Left renal cortex interstitium (tissue), 4 donors: Measurements from ENCODE around the gene WEE2. TPM values are rescaled to one million over a fixed set of nuclear protein-coding genes. Genes with fewer than 3 reads are reported as not detected.
"Not testable (repeated sequence)": the region's sequence is repeated elsewhere in the genome, so short reads cannot be mapped to it uniquely, and the experiment has no call there.

Source experiments
- DNase-seq, 4 donors: peaks; one replicate each; pipeline ENCODE4 v3.0.0-alpha.2; 2013; ENCODE audit warnings: low read depth in 4 of 4, low spot score in 2 of 4, missing footprints in 1 of 4
- polyA plus RNA-seq, 4 donors: library from polyadenylated mRNA; unstranded; fragments of 120-200 nt; gene quantifications; one replicate each; pipeline ENCODE4 v1.2.1, GENCODE V29; 2013; ENCODE audit not compliant: insufficient read length in 4 of 4

WEE2 gene
- polyA plus RNA-seq, 4 donors: 0.10 to 0.54 (median 0.26) TPM

DNA sequence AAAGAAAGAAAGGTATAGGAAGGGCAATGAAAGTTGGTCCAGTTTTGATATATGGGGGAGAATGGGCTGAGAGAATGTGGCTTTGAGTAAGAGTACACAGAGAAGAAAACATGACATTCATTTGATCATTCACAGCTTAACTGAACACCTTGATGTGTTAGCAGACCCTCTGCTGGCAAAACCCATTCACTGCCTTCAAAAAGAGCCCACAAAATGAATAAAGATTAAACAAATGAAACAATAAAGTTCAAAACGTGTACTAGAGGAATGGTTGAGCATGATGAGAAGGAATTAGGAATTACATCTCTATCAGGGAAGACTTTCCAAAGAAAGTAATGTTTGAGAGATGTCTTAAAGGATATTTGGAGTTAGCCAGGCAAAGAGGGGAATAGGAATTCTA lies 2.1 kb downstream of the WEE2 start:
- no peak for DNase-seq

DNA sequence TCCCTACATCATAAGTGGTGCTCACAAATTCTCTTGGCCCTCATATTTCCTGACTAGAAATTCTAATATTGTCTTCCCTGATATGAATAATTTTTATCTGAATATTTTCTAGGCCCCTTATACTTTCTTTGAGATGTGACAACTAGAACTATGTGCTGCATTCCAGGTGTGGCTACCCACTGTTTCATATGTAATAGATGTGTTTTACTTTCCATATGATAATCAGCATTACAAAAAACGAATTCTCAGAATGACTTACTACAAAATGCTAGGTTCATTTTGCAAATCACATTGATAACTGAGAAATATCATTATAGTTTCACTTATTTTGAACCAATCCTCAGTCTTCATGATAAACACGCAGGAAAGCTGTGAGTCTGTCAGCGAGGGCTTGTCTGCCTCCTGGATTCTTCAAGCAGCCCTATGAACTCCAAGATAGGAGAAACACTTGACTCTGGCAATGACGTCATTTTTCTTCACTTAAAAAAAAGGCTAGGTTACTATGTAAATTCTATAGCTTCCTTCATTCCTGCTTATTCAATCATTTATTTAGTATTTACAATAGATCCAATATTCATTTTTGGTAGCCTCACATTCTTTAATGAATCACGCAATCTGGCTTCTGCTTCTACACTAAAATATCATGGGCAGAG lies 4.6 kb downstream of the WEE2 start:
- no peak for DNase-seq

DNA sequence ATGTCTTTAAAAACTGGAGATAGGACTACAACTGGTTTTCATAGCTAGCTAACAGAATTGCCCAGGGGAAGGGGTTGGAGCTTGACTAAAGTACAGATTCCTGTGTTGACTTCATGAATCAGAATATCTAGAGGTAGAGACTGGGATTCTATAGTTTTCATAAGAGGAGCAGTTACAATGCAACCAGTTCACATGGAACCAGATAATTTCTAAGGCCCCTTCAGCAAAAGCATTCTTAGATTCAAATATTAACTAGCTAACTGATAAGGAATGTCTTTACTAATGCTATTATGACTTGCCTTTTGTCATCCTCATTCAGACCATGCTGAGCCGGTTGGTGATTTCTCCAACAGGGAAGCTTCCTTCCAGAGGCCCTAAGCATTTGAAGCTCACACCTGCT lies 5.7 kb downstream of the WEE2 start:
- no peak for DNase-seq

DNA sequence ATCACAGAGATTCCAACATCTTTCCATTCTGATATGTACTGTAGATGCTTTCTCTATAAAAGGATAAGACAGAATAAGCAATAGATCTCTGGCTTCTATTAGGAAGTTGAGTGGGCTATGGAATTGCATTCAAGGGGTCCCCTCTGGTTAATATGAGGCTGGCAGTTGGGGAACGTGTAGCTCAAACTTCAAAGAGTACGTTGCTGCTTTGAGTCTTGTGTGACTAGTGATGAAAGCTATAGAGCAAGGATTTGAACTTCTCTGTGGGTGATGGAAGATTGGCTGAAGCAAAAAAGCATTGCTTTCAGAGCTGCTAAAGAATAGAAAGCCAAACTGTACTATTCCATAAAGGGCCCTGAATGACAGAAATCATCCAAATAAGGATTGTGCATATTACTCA lies 6.4 kb downstream of the WEE2 start:
- no peak for DNase-seq

DNA sequence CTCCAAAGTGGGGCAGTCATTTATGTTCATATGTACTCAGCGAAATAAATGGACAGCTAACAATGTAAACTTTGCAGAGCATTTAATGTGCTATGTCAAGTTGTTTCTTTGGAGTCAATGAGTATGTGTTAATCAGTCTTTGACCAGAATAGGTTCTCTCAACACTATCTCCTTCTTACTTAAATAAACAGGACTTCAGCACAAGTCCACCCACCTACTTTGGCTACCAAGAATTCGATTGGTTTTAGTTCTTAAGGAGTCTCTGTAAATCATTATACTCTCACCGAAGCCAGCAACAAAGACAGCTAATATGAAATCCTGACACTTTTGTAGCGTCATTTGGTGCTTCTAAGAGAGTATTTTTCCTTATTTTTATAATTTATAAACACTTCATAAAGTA lies 6.9 kb downstream of the WEE2 start:
- DNase-seq: no peak

DNA sequence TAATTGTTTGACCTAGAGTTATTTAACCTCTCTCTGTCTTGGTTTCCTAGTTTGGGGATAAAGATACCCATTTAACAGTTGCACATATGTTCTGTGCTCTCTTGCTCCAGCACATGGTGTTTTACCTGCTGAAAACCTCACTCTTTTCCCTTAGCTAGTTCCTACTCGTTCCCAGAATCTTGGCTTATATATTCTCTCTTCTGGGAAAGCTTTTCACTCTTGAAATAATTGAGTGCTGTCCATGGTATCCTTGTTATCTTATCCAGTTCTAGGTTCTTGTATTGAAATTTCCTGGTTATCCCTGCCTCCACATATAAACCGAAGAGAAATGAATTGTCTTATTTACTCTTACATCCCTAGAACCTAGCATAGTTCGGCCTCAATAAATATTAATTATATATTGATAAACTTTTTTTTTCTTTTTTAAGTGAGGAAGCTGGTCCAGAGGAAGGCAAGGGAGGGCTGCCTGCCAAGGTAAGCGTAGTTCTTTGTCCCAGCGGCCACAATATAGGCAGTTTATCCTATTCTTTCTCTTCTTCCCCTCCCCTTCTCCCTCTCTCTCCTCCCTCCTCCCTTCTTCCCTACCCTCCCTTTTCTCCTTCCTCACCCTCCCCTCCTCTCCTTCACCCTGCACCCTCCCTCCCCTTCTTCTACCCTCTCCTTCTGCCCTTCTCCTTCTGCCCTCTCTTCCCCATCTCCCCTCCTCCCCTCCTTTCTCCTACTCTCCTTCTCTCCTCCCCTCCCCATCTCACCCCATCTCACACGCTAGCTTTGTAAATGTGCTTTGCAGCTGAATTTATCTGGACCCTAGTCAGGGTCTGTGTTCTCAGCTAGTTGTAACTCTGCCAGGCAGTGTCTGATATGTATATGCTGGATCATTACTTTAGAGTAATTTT lies 7.9 kb downstream of the WEE2 start:
- no peak for DNase-seq

DNA sequence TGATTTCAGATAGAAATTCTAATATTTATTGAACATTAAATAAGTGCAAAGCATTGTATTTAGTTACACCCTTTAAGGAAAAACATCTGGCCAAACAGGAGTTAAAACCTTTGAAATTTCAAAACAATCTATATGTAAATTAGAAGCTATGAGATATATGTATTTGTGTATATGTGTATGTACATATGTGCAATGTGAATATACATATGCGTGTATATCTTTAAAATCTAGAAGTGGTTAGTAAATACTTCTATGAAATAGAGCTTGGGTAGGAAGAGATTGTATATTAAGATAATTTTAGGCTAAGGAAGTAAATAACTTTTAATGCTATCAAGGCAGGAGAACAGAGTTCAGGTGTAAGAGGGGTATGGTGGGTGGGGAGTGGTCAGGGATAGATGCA lies 9.3 kb downstream of the WEE2 start:
- DNase-seq: no peak

DNA sequence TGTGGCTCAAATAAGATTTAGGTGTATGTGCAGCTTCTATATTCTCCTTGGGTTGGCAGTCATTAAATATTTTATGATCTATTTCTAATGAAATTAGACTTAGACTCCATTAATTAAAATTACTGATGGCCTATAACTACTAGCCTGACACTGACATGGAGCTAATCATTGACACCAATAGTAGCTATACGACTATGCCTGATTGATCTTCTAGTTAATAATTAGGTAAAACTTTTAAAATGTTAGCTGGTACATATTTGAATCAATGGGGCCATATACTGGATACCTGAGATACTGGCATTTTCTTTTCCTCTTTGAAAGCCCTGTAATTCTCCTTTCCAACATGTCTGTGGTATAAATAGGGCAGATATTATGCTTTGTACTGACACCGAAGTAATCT lies 14.4 kb downstream of the WEE2 start:
- DNase-seq: no peak

DNA sequence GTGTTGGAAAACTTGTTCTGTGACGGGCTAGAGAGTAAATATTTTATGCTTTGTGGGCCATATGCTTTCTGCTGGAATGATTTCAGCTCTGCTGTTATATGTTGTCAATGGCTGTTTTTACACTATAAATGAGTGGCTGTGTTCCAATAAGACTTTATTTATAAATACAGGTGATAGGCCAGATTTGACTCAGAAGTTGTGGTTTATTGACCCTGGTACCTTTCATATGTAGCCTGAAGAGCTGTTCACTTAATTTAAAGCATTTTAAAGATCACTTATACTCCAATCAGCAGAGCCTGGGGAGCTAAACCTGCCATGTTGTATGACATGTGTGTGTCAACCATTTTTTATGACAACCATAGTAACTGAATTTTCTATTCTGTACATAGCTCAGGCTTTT lies 20.9 kb downstream of the WEE2 start:
- DNase-seq: no peak

DNA sequence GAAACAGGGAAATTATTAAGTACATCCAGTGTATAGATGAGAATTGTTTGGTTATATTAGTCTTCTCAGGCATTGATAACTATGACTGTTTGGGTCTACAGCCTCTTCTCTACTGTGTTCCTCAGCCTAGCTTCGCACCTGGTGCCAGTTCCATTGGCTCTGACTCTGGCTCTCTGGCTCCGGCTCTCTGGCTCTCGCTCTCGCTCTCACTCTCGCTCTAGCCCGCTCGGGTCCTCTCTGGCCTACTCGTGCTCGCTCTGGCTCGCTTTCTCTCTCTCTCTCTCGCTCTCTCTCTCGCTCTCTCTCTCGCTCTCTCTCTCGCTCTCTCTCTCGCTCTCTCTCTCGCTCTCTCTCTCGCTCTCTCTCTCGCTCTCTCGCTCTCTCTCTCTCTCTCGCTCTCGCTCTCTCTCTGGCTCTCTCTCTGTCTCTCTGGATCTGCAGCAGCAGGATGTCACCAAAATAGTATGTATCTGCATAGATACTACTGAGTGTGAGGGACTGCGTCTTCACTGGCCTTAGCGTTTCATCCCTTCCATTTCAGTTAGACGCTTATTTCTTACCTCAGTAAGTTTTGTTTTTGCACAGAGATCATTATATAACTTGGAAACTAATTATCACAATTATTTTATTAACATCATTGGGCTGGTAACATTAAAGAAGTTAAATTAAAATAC lies 23.5 kb downstream of the WEE2 start:
- no peak for DNase-seq

DNA sequence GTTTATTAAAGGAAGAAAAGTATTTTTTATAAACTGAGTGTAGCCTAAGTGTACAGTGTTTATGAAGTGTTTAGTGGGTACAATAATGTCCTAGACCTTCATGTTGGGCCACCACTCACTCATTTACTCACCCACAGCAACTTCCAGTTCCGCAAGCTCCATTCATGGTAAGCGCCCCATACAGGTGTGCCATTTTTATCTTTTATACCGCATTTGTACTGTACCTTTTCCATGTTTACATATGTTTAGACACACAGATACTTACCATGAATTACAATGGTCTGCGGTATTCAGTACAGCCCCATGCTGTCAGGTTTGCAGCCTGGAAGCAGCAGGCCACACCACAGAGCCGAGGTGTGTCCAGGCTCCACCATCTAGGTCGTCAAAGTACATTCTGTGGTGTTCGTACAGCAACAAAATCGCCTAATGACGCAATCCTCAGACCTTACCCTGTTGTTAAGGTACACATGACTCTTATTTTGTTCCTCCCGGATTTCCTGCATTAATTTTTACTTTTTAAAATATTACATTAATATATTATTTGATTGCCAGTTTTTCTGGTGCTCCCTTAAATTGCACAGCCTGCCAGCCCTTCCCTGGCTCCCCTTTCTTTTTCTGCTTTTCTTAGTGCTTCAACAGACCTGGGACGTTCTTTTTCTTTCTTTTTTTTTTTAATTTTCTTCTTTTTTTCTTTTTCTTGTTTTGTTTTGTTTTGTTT lies 29.1 kb downstream of the WEE2 start:
- peak in 1 of 4 donors; percentile 4 for DNase-seq

DNA sequence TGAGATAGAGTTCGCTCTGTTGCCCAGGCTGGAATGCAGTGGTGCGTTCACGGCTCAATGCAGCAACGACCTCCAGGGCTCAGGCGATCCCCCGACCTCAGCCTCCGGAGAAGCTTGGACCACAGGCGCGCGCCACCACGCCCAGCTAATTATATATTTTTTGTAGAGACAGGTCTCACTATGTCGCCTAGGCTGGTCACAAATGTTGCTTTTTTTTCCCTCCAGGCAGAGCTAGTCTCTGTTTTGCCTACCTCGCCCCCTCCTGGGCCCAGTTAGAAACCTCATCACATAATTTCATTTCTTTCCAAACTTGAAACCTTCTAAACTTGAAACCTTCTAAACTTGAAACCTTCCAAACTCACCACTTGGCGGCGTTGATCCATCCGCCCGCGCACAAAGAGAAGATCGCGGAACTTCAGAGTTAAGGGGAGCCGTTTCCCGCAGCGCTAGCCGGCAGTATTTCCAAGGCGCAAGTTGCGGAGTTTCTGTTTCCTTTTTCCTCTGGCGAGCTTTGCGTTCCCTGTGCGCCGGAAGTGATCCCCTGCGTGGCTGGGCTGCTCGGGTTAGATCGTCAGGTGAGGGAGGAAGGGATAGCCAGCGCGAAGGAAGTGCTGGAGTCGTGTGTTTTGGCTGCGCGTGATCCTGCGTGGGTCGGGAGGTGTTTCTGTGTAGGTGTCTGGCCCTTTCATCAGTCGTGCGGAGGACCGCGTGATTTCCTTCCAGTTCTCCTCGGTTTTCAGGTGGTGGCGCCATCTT lies 29.9 kb downstream of the WEE2 start, which contains the start of gene SSBP1:
Gene SSBP1, plus strand, starts transcription at position 523 of the 756 bp plus-strand sequence. CDS start 809 bp downstream, outside the sequence.
- peak; percentile 88 to 96 (median 94) for DNase-seq

DNA sequence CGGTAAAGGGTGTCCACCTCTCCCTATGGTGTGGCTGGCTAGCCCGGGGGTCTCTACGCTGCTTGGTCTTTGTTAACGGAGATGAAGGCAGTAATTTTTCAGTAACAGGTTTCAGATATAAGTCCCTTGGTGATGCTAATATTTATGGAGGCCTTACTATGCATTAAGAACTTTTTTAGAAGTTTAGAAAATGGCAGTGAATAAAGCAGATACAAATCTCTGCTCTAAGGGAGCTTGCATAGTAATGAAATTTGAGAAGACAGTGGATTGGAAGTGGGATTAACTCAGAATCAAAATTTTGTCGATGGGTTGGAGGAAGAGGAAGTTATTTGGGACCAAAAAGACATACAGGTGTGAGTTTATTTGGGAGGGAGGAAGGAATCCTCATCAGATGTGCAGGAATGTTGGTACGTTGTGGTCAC lies 30.4 kb downstream of the WEE2 start:
- peak in 1 of 4 donors; percentile 37 for DNase-seq

DNA sequence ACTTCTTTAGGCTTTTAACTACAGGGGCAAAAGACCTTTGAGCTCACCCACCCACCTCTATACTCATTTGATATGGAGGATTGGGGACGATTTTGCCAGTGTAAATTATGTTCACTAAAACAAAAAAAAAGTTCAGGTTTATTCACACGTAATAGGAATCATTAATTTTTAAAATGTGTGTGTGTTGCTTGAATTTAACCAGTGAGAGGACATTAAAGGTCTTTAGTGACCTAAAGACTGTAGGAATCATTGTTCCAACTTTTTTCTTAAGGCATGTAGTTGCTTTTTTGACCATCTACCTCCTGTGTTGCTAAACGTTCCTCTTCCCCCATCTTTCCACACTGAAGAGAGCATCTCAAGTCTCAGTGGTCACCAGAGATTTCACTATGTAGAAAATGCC lies 31.1 kb downstream of the WEE2 start:
- no peak for DNase-seq

DNA sequence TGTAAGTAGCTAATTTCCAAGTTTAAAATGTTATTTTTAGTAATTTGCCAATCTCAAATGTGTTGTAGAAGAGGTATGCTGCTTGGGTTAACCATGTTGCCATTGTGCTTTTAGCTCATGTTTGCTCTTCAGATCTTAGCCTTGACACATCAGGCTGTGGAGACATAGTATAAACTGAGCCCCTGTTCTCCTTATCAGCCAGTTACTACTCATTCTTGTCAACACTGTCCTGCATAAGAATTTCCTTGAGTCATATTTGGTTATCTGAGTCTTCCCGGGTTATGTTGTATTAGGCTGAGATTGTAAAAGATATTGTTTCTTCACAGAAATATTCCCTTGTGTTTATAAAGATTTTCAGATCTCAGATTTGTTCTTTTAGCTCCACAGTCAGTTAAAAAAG lies 34.1 kb downstream of the WEE2 start:
- DNase-seq: no peak

DNA sequence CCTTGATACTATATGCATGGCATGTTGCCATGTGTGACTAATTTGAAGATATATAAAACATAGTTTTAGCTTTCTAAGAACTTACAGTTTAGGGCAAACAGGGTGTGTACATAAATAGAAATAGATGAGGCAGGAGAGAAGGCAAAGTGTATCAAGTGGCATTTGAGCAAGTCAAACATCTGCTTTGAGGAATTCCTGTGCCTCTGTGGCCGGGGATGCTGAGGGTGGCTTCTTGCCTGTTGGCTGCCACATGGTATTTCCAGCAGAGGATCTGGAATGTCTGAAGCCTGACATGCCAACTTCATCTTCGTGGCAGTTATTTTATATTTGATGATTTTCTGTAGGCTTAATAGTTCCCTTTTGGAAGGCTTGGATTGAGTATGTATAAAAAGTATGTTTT lies 36.0 kb downstream of the WEE2 start:
- DNase-seq: no peak

DNA sequence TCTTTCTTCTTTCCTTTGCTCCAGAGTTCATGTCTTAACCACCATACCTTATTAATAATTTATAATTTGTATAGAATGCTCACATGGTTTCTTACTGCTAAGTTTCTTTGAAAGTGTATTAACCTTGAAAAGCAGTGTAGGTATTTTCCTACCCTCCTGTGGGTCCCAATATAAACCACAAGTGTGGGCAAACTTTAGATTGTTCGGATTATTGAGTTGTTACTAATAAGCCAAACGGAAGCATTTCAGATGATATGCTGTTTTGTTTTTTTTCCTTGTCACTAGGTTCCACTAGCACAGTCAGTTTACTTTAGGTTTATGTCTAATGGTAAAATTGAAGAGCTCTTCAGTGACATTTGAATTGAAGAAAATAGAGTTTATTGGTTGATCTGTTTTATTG lies 40.2 kb downstream of the WEE2 start:
- DNase-seq: no peak

DNA sequence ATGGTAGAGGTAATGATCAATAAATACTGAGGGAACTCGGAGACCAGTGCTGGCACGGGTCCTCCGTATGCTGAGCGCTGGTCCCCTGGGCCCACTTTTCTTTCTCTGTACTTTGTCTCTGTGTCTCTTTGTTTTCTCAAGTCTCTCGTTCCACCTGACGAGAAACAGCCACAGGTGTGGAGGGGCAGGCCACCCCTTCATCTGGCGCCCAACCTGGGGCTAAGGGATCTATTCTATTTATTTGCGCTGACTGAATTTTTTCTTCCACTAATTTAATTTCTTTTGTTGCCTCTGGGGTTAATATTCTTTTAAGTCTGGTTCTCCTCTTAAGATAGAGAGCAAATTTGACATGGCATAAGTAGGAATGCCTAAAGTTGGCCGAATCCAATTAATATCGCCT lies 43.8 kb downstream of the WEE2 start:
- not testable (repeated sequence) for DNase-seq

DNA sequence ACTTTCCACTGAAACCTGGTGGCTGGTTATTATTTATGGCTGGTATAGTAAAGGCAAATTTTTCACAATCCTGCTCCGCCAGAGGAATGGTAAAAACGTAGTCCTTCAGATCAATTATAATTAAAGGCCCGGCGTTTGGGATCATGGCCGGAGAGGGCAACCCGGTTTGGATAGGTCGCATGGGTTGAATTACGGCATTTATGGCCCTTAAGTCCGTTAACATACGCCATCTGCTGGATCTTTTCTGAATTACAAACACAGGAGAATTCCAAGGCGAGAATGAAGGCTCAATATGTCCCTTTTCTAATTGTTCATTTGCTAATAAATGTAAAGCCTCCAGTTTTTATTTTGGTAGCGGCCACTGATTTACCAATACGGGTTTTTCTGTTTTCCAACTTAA lies 44.5 kb downstream of the WEE2 start:
- DNase-seq: no peak

DNA sequence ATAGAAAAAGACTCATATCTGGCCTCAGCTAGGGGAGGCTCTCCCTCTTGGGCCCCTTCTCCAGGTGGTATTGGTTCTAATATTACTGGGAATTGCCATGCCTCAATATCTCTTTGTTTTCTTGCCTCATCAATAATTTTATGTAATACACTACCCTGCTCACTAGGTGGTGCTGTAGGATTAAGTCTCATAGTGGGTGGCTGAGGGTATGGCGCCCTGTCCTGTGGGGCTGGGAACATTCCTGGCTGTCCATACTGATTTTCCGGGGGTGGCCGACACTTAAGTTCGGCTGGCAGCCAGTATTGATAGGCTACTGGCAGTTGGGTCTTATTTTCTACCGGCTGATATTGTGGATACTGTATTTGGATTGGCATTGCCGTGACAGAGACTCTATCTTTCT lies 46.8 kb downstream of the WEE2 start:
- DNase-seq: no peak
